ENCODE measurements around the gene DDX1. TPM values are rescaled to one million over a fixed set of nuclear protein-coding genes. Genes with fewer than 3 reads are reported as not detected.

Gene DDX1
- total and polyA plus RNA-seq, 2 experiments from 2014 or later, result 37.5 to 109 TPM

- no peak overlapping the region for H3K4me3 ChIP-seq
Measured at GRCh38 chr2:15555760-15556193, 35.9 kb upstream of the DDX1 start.

GRCh38 chr2:15556311-15556930 is 35.2 kb upstream of the DDX1 start:
- TF ChIP-seq CTCF (IDR thresholded peaks at IDR 0.05; ENCODE audit: low read depth, low read length), result no peak
- Histone ChIP-seq H3K4me3 (no peak overlapping the region), H3K27ac (no peak overlapping the region), H3K9me3 (ENCODE audit: low read depth) (no peaks in the 10 kb centered on the region), H3K4me1 (ENCODE audit: low read depth) (peaks cover 10% of the 10 kb centered on the region), H3K36me3 (peaks cover 16% of the 10 kb centered on the region), H3K27me3 (no peaks in the 10 kb centered on the region)
- DNase-seq (ENCODE audit: low read depth in 1 of 2, low spot score in 1 of 2), result no peak

More at GRCh38 chr2:15555760-15556193, 35.9 kb upstream of the DDX1 start:
- Histone ChIP-seq H3K4me1 (ENCODE audit: low read depth) (peaks cover 10% of the 10 kb centered on the region), H3K9me3 (ENCODE audit: low read depth) (no peaks in the 10 kb centered on the region), H3K27me3 (no peaks in the 10 kb centered on the region), H3K27ac (no peak overlapping the region), H3K36me3 (peaks cover 16% of the 10 kb centered on the region)
- DNase-seq (ENCODE audit: low read depth in 1 of 2, low spot score in 1 of 2), result no peak
- no peak for TF ChIP-seq CTCF (IDR thresholded peaks at IDR 0.05; ENCODE audit: low read depth, low read length)

GRCh38 chr2:15557887-15558311 is 33.8 kb upstream of the DDX1 start:
- Histone ChIP-seq H3K27ac (no peak overlapping the region), H3K4me3 (no peak overlapping the region), H3K4me1 (ENCODE audit: low read depth) (peaks cover 17% of the 10 kb centered on the region), H3K36me3 (peaks cover 6% of the 10 kb centered on the region), H3K27me3 (no peaks in the 10 kb centered on the region), H3K9me3 (ENCODE audit: low read depth) (no peaks in the 10 kb centered on the region)
- no peak for TF ChIP-seq CTCF (IDR thresholded peaks at IDR 0.05; ENCODE audit: low read depth, low read length)
- DNase-seq (ENCODE audit: low read depth in 1 of 2, low spot score in 1 of 2), result no peak

GRCh38 chr2:15559379-15560139 is 32.1 kb upstream of the DDX1 start:
- Histone ChIP-seq H3K36me3 (no peaks in the 10 kb centered on the region), H3K27me3 (no peaks in the 10 kb centered on the region), H3K27ac (no peak overlapping the region), H3K4me1 (ENCODE audit: low read depth) (peaks cover 17% of the 10 kb centered on the region), H3K9me3 (ENCODE audit: low read depth) (no peaks in the 10 kb centered on the region), H3K4me3 (peak overlapping the region; percentile 75)
- DNase-seq (ENCODE audit: low read depth in 1 of 2, low spot score in 1 of 2), result no peak
- no peak for TF ChIP-seq CTCF (IDR thresholded peaks at IDR 0.05; ENCODE audit: low read depth, low read length)

- peaks cover 17% of the 10 kb centered on the region for H3K4me1 ChIP-seq (ENCODE audit: low read depth)
- peak; percentile 32 to 56 for DNase-seq (ENCODE audit: low read depth in 1 of 2, low spot score in 1 of 2)
- TF ChIP-seq CTCF (IDR thresholded peaks at IDR 0.05; ENCODE audit: low read depth, low read length), result no peak
- H3K36me3 ChIP-seq, result no peaks in the 10 kb centered on the region
- H3K27me3 ChIP-seq, result no peaks in the 10 kb centered on the region
- H3K4me3 ChIP-seq, result peak overlapping the region; percentile 75
- H3K9me3 ChIP-seq (ENCODE audit: low read depth), result no peaks in the 10 kb centered on the region
- peak overlapping the region; percentile 88 for H3K27ac ChIP-seq
Measured at GRCh38 chr2:15560140-15560987, 31.3 kb upstream of the DDX1 start.
